Activated CD8-positive, alpha-beta memory T cell treated with anti-CD3 and anti-CD28 coated beads for 1 hour (primary cell): ENCODE results near the gene EFNA3.
A peak's percentile ranks its signal among the peaks of the same experiment; 100 is the strongest.

ENCODE experiments used
- DNase-seq, 2 donors: peaks; one replicate each; pipeline ENCODE4 v3.0.0-alpha.2; 2020; ENCODE audit warnings: low read depth in 1 of 2; ENCODE audit errors: extremely low read depth in 1 of 2

The EFNA3 gene

DNA sequence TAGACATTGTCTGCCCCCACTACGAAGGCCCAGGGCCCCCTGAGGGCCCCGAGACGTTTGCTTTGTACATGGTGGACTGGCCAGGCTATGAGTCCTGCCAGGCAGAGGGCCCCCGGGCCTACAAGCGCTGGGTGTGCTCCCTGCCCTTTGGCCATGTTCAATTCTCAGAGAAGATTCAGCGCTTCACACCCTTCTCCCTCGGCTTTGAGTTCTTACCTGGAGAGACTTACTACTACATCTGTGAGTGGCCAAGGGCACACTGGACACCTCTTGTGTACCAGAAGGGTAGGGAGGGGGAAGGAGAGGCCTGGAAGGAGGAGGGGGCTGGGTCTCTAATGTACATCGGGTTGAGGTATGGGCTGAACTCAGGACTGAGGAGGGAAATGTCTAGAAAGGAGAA, 11.9 kb upstream of the EFNA3 start:
- no peak for DNase-seq

DNA sequence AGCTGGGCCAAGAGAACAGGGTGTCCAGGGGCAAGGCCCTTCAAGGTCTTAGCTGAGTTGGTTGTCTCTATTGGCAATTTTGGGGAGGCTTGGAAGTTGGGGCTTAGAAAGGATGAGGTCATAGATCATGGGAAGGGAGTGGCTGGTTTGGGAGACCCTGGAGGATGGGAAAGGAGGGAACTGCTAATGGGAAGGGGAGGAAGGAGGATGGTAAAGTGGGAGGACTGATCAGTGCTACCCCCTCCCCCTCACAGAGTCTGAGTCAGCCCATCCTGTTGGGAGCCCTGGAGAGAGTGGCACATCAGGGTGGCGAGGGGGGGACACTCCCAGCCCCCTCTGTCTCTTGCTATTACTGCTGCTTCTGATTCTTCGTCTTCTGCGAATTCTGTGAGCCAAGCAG, 10.0 kb upstream of the EFNA3 start:
- no peak for DNase-seq

DNA sequence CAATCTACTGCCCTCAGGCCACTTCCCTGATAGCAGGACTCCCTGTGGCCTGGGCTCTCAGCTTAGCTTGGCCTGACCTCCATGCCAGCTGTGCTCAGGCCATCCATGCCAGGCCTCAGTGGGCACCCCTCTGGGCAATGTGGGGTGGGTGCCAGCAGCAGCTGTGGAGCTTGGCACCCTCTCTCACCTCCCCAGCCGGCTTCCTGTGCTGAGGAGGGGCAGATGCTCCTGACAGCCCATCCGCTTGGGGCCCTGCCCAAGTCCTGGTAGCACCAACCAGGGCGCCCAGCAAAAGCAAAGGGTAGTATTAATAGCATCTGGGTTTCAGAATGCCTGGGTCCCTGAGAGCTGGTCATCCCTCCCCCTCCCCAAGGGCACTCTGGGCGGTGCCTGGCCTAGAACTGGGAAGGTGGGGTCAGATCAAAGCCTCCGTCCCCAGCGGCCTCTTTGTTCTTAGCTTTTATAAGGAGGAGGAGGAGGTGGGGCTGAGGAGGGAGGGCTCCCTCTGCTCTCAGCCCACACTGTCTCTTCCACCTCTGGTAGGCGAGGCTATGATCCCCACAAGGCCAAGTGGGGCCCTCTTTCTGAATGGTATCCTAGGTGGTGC, 9.0 kb upstream of the EFNA3 start:
- DNase-seq: no peak

DNA sequence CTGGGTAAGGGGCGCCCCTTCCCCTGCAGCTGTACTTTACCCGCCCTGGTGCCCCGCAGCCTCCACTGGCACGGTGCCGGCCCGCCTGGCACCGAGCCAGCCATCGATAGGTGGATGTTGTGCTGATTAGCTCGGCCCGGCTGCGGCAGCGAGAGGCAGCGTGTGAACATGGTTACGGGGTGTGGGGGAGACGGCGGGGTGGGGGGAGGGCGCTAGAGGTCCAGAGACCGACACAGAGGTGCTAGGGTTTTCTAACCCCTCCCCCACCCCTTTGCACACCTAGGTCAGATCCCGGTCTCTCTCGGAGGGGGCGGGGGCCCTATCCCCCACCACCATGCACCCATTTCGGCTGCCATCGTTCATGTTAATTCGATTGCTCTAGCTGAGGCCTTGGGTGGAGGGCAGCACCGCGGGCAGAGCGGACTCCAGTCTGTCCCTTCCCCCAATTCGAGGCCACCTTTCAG, 8.4 kb upstream of the EFNA3 start:
- no peak for DNase-seq

DNA sequence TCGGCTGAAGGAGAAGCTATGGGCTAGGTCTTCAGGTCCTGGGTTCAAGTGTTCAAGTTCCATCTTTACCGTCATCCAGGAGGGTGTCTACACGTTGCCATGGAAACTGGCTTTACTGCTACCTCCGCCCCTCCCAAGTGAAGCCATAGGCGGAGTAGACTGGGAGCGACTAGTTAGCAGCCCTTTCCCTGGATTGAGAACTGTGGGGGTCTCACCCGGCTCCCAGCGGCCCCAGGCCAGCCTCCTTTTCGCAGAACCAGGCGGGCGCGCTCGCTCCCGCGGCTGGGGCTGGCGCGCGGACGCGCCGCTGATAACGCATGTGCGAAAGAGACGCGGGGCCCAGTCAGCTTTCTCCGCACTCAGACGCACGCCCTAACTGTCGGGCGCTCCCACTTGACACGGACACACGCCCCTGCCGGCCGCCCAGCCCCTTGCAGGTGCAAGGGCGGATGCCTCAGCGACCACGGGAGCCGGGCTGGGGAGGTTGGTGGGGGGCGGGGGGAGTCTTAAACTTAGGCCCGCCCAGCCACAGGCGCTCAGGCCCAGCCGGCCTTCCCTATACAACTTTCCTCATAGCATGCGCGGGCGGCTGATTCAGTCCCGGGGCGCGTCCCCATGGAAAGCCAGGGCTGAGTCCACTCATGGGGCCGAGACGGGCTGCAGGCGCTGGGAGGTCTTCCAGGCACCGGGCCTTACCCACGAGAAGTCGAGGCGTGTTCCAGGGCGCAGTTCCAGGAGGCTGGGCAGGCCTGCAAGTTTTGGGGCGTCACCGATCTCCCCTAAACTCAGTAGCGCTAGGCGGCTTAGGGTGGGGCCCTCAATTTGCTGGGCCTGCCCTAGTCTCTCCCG, 7.7 kb upstream of the EFNA3 start:
- DNase-seq: peak in 1 of 2 donors; percentile 61

DNA sequence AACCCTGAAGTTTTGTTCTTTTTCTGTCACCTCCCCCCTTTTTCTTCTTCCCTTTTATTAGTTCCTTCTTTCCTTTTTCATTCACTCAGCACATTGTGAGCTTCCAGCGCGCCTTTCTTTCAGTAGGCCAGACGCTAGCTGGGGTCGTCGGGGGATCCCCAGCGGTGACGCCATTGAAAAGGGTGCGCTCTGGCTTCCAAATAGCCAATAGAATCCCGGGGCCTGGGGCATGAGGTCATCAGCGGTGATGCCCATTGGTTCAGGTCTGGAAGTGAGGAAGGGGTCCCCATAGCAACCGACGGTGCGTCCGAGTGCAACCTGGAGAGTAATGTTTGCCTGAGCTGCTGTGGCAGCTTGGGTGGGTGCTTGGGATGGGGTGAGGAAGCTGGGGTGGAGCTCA, 6.9 kb upstream of the EFNA3 start:
- no peak for DNase-seq

DNA sequence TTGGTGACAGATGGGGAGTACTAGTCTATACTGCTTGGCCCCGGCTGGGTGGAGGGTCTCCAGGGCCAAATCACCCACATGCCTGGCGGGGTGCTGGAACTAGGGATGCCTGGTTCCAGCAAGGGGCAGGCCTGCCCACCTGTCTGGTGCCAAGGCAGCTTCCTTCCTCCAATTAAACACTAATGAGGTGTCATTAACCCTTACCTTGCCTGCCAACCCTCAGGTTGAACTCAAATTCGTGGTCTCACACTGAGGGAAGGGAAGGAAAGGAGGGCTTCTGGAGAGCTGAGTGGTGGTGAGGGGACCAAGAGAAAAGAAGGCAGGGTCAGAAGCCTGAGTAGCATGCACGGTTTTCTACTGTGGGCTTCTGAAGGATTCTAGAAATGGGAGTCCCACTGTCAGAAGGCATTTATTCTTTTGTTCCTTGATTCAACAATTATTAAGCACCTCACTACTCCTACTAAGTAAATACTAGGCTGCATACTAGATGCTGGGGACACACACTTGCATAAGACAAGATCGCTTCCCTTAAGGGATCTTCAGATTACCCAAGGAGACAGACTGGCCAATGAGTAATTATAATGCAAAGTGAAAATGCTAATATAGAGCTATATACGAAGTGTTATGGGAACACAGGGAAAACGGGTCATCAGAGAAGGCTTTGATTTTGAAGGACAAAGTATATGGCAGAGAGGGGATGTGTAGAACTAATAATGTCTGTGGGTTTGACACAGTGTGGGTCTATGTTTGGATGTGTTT, 5.9 kb upstream of the EFNA3 start:
- DNase-seq: no peak

DNA sequence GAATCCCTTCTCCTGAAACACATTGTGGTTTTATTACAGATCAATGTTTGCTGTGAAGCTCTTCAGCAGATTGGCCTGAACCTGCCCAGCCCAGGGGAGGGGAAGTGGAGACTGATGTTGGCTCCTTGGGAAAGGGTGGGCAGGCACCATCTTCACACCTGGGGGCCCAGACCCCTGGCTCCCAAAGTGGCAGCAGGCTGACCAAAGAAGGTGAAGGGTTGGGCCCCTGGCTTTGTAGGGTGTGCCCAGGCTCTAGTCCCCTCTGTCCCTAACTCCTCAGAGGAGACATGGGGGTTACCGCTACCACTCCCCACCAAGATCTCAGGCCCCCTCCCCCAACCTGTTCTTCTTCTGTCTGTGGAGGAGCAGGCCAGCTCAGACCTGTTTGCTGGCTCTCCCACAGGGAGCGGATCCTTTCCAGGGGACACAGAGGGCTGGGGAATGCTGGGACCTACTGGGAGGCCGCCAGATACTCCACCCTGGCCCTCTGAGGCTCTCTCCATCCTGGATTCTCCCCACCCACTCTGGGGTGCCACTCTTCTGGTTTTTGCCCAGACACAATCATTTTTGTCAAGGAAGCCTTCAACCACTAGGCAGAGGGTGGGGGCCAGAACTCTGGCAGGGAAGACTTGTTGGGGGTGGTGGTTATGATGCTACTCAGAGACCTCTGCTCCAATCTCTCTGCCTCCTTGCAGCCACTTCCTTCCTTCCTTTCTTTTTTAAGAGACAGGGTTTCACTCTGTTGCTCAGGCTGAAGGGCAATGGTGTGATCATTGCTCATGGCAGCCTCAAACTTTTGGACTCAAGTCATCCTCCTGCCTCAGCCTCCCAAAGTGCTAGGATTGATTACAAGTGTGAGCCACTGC, 5.0 kb upstream of the EFNA3 start:
- no peak for DNase-seq

DNA sequence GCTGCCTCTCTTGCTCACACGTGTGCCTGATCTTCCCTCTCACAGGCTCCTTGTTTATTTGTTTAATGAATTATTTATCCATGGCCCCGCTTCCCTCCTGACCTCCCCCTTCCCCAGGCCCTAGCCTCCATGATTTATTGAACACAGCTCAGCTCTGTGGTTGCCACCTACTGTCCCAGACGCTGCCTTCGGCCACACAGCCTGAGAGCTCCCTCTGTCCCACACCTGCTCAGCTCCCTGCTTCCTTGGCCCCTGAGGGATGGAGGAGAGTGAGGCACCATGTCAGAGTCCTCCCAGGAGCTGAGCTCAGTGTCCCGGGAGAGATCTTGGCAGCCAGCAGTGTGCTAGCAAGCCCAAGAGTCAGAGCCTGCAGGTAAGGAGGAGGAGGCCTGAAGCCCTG, 3.1 kb upstream of the EFNA3 start:
- DNase-seq: no peak

DNA sequence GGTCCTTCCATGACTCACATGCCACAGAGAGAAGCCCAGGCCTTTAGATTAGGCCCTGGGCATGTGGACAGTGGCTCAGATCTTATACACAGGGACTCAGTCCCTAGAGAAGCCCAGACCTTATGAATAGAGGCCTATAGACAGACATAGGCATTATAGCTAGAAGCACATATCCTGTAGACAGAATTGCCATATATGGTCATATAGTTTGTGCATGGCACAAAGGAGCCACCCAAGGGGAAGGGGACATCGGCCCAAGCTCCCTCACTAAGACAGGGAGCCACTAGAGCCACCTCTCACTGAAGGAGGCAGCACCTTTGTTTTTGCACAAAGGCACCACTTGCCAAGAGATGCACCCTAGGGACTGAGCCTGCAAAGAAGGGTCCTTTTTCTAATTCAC, 2.3 kb upstream of the EFNA3 start:
- DNase-seq: no peak

DNA sequence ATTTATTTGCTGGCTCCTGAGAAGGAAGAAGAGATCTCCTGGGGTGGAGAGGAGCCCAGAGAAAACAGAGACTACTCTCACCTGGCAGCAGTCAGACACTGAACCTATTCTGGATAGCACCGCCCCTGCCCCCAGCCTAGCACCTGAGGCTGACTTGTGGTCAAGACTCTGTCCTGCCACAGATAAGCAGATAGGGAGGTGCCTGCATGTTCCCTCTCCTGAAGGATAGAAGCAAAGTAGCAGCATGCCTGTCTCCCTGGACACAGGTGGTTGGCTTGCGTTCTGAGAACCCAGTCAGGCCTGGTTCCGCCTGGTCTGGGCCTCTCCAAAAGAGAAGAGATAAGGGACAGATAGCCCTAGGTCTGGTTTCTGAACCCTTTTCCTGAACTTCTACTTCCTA, 1.3 kb upstream of the EFNA3 start:
- no peak for DNase-seq

DNA sequence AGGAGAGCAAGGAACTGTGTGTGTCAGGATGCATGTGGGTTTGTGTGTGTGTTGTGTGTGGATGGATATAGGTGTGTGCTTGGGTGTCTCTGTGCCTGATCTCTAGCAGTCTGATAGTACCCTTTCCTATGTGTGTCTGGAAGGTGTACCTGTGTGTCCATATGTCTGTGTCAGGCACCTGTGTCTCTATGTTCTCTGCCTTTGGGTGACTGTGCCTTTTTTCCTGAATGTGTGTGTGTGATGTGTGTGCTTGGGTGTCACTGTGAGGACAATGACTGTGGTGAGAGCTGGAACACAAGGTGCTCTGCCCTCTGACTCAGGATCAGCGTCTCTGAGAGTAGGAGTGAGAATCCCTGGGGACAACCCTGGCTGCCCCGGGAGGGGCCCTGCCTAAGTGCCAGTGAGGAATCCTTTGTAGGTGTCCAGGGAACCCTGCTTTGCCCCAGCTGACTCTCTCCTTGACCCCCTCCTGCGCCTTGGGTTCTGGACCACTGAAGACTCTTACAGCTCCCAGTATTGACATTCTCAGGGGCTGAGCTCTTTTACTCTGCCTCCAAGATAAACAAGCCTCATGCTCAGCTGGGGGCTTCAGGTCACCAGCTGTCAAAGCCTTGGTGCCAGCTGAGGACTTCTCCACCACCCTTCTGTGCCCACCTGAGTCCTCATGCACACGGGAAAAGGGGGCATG, 735 bp upstream of the EFNA3 start:
- DNase-seq: no peak

DNA sequence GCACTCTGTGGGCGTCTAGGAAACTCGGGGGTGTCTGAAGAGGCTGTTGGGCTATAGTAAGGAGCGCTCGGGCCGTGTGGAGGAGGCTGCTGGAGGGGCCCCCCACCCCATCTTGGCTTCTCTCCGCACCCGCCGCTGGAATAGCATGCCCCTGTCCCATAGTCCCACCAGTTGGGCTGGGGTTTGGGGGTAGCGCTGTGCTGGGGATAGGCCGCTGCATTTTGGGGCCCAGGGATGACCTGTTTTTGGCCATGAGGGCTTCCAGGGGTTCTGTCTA, 511 bp downstream of the EFNA3 start:
- no peak for DNase-seq

DNA sequence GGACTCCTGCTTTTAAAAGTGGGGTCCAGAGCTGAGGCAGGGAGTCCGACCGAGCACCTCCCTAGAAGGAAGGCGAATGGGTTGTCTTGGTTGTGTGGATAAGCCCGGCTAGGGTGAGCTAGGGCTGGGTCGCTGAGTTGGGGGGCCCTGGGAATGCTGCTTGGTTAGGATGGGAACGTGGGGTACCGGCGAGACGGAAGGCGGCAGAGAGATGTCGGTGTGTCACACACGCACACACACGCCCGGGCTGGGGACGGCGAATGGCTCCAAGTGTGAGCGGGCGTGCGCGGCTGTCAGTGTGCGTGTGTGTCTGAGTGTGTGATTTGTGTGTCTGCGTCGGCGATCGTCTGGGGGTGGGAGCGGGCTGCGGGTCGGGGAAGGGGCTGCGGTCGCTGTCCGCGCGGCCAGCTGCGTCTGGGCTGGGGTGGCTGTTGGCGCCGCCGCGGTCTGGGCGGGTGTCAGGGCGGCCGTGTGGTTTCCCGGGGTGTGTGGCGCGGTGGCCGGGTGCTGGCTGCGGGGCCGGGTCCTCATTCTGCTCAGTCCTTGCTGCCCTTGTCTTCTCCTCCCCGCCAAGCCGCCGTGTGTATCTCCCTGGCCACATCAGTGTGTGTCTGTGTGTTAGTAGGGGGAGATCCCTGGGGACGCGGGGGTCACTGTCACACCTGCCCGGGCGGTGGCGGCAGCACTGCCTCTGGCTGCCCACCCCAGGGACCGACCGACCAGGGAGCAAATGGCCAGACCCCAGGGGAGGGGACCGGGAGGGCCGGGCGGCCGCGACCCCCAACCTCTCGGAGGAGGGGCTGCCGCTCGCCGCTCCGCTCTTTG, 1.1 kb downstream of the EFNA3 start:
- no peak for DNase-seq

DNA sequence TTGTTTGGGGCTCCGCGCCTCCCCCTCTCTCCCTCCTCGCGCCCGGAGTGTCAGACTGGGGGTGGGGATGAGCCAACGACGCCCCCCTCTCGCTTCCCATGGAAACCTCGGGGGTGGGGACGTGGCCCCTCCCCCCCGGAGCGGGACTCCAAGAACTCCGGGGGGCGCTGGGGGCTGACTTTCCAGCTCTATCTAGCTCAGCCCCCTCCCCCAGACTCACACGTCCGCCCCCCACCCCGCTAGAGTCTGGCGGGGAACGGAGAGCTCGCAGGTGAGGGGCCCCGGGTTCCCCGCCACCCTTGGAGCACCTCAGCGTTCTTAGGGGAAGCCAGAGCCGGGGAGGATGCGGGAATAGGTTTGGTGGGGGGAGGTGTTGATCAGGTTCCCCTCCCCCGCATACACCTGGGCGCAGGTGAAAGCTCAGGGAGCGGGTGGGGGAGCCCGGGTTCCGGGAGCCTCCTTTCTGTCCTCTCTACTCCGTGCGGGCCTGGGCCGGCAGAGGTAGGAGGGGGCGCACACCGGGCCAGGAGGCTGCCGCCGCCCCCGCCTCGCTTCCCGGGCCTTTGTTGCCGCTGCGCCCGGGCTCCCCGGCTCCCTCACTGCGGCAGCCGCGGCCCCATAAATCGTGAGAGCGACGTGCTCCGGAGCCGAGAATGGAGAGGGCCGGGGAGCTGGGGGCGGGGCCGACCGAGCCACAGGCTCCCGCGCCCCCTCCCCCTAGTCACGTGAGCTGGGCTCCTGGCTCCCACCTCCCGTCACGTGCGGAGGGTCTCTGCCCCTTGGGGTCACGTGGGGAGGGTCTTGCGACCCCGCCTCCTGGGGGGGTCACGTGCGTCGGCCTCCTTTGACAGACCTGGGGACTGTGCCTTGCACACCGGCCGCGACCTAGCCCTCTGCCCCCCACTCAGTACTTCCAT, 1.9 kb downstream of the EFNA3 start:
- DNase-seq: no peak

DNA sequence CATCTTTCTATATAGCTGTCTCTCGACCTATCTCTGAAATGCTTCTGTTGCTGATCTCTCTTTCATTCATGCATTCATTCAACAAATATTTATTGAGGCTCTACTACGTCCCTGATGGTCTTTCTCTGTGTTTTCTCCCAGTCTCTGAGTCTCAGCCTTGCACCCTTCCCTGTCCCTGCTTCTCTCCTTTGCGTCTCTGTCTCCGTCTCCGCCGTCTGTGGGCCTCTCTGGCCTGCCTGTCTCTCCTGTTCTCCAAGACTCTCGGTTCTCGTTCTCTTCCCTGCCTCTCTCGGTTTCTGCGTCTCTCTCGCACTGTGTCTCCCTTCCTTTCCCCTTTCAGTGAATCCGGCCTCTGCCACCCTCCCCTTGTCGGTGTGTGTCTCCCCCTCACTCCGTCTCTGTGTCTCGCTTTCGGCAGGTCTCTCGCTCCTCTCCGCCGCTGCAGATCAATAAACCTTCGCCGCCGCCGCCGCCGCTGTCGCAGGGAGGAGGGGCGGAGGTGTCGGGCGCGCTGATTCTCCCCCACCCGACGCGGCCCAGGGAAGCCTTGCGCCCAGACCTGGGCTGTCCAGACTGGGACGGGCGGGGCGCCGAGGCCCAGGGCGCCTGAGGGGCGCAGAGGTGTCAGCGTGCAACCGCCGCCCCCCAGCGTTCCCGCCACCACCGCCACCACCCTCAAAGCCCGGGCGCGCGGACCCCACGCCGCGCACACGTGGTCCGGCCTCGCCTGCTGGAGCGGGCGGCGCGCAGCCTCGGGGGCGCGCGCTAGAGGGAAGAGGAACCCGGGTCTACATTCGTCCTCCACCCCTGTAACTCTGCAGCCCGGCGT, 3.0 kb downstream of the EFNA3 start:
- DNase-seq: no peak

DNA sequence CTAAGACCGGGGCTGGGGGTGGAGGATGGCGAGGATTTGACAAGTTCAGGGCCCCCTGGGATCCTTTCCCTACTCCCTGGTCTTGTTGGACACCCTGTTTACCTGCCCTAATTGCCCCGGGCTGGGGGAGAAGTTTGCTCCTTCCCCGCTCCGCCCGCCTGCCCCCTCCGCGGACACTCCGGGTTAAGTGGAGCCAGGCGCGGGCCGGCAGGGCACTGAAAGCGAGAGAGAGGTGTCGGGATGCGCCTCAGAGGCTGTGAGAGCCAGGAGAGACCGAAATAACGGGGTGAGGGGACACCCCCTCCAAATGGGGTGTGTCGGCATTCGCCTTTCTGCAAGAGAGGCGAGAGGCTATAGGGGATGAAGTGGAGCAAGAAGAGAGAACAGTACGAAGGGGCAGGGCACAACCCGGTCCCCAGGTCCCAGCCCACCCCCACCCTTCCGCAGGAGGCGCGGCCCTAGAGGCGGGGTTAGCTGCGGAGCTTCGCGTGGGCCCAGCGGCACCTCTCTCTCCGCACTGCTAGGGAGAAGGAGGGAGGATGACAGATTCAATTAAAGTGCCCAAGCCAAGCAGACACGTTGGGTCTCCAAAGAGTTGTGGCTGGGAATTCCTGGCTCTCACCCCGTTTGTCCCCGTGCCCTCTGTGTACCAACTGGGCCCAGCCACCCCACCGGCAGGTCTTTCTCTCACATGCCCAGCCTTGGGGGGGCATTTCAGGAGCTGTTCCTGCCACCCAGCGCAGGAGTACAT, 3.8 kb downstream of the EFNA3 start:
- no peak for DNase-seq
